ENCODE data around the gene EIF4G1. TPM values are rescaled to one million over a fixed set of nuclear protein-coding genes. Genes with fewer than 3 reads are reported as not detected.

EIF4G1 gene
- total RNA-seq, 1 experiment from 2014 or later: 496 TPM

DNA sequence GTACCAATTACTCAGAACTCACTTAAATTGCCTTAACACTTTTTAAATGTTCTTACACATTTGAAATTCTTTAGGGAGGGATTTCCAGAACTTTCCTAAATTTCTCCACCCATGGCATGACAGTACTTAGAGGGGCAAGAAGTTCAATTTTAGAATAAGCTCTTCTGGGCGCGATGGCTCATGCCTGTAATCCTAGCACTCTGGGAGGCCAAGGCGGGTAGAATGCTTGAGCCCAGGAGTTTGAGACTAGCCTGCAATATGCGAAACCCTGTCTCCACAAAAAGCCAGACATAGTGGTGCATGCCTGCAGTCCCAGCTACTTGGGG is 33.6 kb downstream of the EIF4G1 start:
- intact Hi-C loops (cut with micrococcal nuclease): no loop called here

More for the DNA sequence above, 33.6 kb downstream of the EIF4G1 start:
- BruUV-seq (replicated peaks): no TSS peak
- RAD21 ChIA-PET (ENCODE audit: low non-redundant PET in 1 of 2, low total read pairs in 2 of 2, uncharacterized antibody in 2 of 2, unreplicated experiment in 2 of 2): no interaction called here
- Histone ChIP-seq H2AFZ (ENCODE audit: low read depth, low read length, poor library complexity, severe bottlenecking) (no peak overlapping the region), H3K9me2 (ENCODE audit: insufficient read depth) (no peaks in the 10 kb centered on the region), H3K4me3 (replicated peaks in 1 of 2; ENCODE audit: low read depth in 1 of 2, low read length in 2 of 2) (no peak overlapping the region), H3K4me2 (ENCODE audit: low read length) (no peak overlapping the region), H3K4me1 (ENCODE audit: control insufficient read depth in 1 of 2, insufficient read depth in 2 of 2, low read length in 2 of 2) (peaks cover 9 to 14% of the 10 kb centered on the region in 2 experiments), H3K36me3 (ENCODE audit: control insufficient read depth in 1 of 2, insufficient read depth in 2 of 2, low read length in 2 of 2) (peaks cover 5 to 7% of the 10 kb centered on the region in 2 experiments; a peak in 2 of 4 replicates), H3K9ac (ENCODE audit: low read length) (no peak overlapping the region), H3K27me3 (ENCODE audit: insufficient read depth, low read length) (no peaks in the 10 kb centered on the region), H3K79me2 (ENCODE audit: insufficient read depth, low read length) (no peaks in the 10 kb centered on the region), H3K27ac (ENCODE audit: low read depth, low read length) (no peak overlapping the region), H3K9me3 (ENCODE audit: control insufficient read depth in 1 of 2, insufficient read depth in 1 of 2, low read depth in 1 of 2, low read length in 2 of 2) (no peaks in the 10 kb centered on the region), H4K20me1 (ENCODE audit: insufficient read depth) (no peaks in the 10 kb centered on the region)
- TF ChIP-seq POLR2AphosphoS5 (IDR thresholded peaks at IDR 0.05; ENCODE audit: low read depth, low read length) (no peak), EZH2phosphoT487 (IDR thresholded peaks at IDR 0.05; ENCODE audit: borderline replicate concordance) (no peak), EGR1 (IDR thresholded peaks at IDR 0.05; ENCODE audit: low read depth) (no peak), JUND (IDR thresholded peaks at IDR 0.05) (no peak), ELF1 (IDR thresholded peaks at IDR 0.05; ENCODE audit: borderline replicate concordance, low read depth) (no peak), RAD21 (IDR thresholded peaks at IDR 0.05; ENCODE audit: low read depth) (no peak), FOSL1 (IDR thresholded peaks at IDR 0.05; ENCODE audit: low read depth) (no peak), ZNF274 (IDR thresholded peaks at IDR 0.05; ENCODE audit: low read depth, low read length) (no peak), MAX (IDR thresholded peaks at IDR 0.05) (no peak), CTCF (IDR thresholded peaks at IDR 0.05 in 2 of 3, conservative IDR thresholded peaks at IDR 0.05 in 1 of 3; ENCODE audit: borderline replicate concordance in 1 of 3, insufficient read depth in 1 of 3, low read depth in 2 of 3, low read length in 2 of 3) (no peak), ATF3 (IDR thresholded peaks at IDR 0.05) (no peak), SP1 (IDR thresholded peaks at IDR 0.05; ENCODE audit: low read depth) (no peak), TCF7L2 (IDR thresholded peaks at IDR 0.05; ENCODE audit: borderline replicate concordance, extremely low read depth, insufficient read depth, insufficient read length) (no peak), ZBTB33 (IDR thresholded peaks at IDR 0.05; ENCODE audit: extremely low read depth, insufficient replicate concordance, low read length) (no peak)
- DNase-seq (ENCODE audit: low read depth, low spot score): no peak
- ATAC-seq: no peak
- POLR2A ChIA-PET: no interaction called here
- CTCF ChIA-PET: no interaction called here

All from HCT116 (cell line).